Measurements from ENCODE around the gene MPLKIP.

DNA sequence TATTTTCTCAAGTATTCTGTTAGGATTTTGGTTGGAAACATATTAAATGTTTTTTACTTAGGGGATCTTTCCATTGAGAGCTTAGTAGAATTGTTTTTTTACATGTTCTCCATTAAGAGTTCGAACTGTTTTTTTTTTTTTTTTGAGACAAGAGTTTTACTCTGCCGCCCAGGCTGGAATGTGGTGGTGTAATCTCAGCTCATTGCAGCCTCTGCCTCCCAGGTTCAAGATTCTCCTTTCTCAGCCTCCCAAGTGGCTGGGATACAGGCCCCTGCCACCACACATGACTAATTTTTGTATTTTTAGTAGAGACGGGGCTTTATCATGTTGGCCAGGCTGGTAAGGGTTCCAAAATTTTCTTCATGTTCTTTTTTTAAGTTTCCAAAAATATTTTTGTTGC lies 33.2 kb downstream of the MPLKIP start:
- no peak for TF ChIP-seq RCOR1 (IDR thresholded peaks at IDR 0.05; ENCODE audit: insufficient replicate concordance, low read length)
- TF ChIP-seq CEBPB (IDR thresholded peaks at IDR 0.05; ENCODE audit: low read depth, low read length) = no peak

All from IMR-90 (cell line).